Upper lobe of right lung (tissue), 1 donor: Measurements from ENCODE around the gene B4GALT2. TPM values are rescaled to one million over a fixed set of nuclear protein-coding genes. Genes with fewer than 3 reads are reported as not detected.
A peak's percentile ranks its signal among the peaks of the same experiment; 100 is the strongest.

Experiments used
- ATAC-seq: fragments of 200-7000 bp; cut with Tn5 transposase; one replicate; pipeline ENCODE4 v1.9.1; 2020; ENCODE audit warnings: mild to moderate bottlenecking, moderate library complexity
- DNase-seq: peaks from one replicate; pipeline ENCODE4 v3.0.0-alpha.2; 2020
- H3K27ac ChIP-seq: fragments of 200-600 bp; one replicate; pipeline ENCODE4 v1.8.0; 2022
- H3K27me3 ChIP-seq: fragments of 200-600 bp; one replicate; pipeline ENCODE4 v1.8.0; 2022; ENCODE audit warnings: mild to moderate bottlenecking
- H3K36me3 ChIP-seq: fragments of 200-600 bp; one replicate; pipeline ENCODE4 v1.8.0; 2022
- H3K4me1 ChIP-seq: fragments of 200-600 bp; one replicate; pipeline ENCODE4 v1.8.0; 2022
- H3K4me3 ChIP-seq: fragments of 200-600 bp; one replicate; pipeline ENCODE4 v1.8.0; 2022; ENCODE audit warnings: mild to moderate bottlenecking
- H3K9me3 ChIP-seq: fragments of 200-600 bp; one replicate; pipeline ENCODE4 v1.8.0; 2022
- CTCF ChIP-seq: fragments of 200-600 bp; IDR thresholded peaks from one replicate; pipeline ENCODE4 v1.8.0; 2022; ENCODE audit warnings: antibody characterized with exemption
- intact Hi-C: fragments of 100-400 bp; cut with DNase I; formaldehyde crosslinking; loops from one replicate; pipeline ENCODE4 v1.11.0; 2022
- total RNA-seq: library from RNA; stranded (reverse); fragmentation: NEBNext Ultra II Directional; extraction: Animal tissue kit (Norgen Biotek cat#: 25700); gene quantifications from one replicate; pipeline ENCODE4 v1.2.1, GENCODE V29; 2021
- donor health status: DM: no; HTN: yes; CAD: no; lungs with severe emphysema.

Gene B4GALT2
- total RNA-seq, 1 donor from 2014 or later: 23.8 TPM

- Histone ChIP-seq H3K4me3 (peak within 1 kb of the TSS; percentile 46), H3K27me3 (peaks cover 21% of the 10 kb centered on the region), H3K4me1 (peaks cover 21% of the 10 kb centered on the region), H3K27ac (no peak within 1 kb of the TSS), H3K36me3 (no peaks in the 10 kb centered on the region), H3K9me3 (no peaks in the 10 kb centered on the region)
- DNase-seq: peak; percentile 75
- no peak for TF ChIP-seq CTCF
- intact Hi-C loops: no loop called here
- ATAC-seq: peak; percentile 42
Observed at GRCh38 chr1:43933386-43934100, 45.5 kb upstream of the B4GALT2 start, which contains the start of gene ARTN. Gene ARTN, plus strand, starts transcription at chr1:43933801. Its CDS starts 1,856 bp downstream, at chr1:43935657.

- no peak overlapping the region for H3K27ac ChIP-seq
- ATAC-seq: peak; percentile 81
- intact Hi-C loops: no loop called here
Observed at GRCh38 chr1:43934101-43934985, 44.7 kb upstream of the B4GALT2 start.

GRCh38 chr1:43934986-43935324 is 44.1 kb upstream of the B4GALT2 start:
- Histone ChIP-seq H3K4me1 (peaks cover 23% of the 10 kb centered on the region), H3K9me3 (no peaks in the 10 kb centered on the region), H3K27ac (no peak overlapping the region), H3K36me3 (no peaks in the 10 kb centered on the region), H3K27me3 (peaks cover 21% of the 10 kb centered on the region), H3K4me3 (no peak overlapping the region)
- TF ChIP-seq CTCF: no peak
- intact Hi-C loops: loop anchor here (5.0 kb wide), 1 partner anchor 168 kb away; no protein-coding TSS in a partner anchor
- no peak for DNase-seq
- ATAC-seq: no peak

More at GRCh38 chr1:43934101-43934985, 44.7 kb upstream of the B4GALT2 start:
- Histone ChIP-seq H3K9me3 (no peaks in the 10 kb centered on the region), H3K4me3 (peak overlapping the region; percentile 46), H3K27me3 (peaks cover 21% of the 10 kb centered on the region), H3K36me3 (no peaks in the 10 kb centered on the region), H3K4me1 (peaks cover 22% of the 10 kb centered on the region)
- TF ChIP-seq CTCF: peak; percentile 81
- peak; percentile 87 for DNase-seq

GRCh38 chr1:43935711-43936427 is 43.1 kb upstream of the B4GALT2 start:
- DNase-seq (no peak), ATAC-seq (no peak)
- Histone ChIP-seq H3K27me3 (peaks cover 21% of the 10 kb centered on the region), H3K4me3 (peak overlapping the region; percentile 42), H3K9me3 (no peaks in the 10 kb centered on the region), H3K4me1 (peaks cover 23% of the 10 kb centered on the region), H3K27ac (no peak overlapping the region), H3K36me3 (no peaks in the 10 kb centered on the region)
- intact Hi-C loops: loop anchor here (5.0 kb wide), 1 partner anchor 169 kb away; no protein-coding TSS in a partner anchor
- TF ChIP-seq CTCF: no peak

DNA sequence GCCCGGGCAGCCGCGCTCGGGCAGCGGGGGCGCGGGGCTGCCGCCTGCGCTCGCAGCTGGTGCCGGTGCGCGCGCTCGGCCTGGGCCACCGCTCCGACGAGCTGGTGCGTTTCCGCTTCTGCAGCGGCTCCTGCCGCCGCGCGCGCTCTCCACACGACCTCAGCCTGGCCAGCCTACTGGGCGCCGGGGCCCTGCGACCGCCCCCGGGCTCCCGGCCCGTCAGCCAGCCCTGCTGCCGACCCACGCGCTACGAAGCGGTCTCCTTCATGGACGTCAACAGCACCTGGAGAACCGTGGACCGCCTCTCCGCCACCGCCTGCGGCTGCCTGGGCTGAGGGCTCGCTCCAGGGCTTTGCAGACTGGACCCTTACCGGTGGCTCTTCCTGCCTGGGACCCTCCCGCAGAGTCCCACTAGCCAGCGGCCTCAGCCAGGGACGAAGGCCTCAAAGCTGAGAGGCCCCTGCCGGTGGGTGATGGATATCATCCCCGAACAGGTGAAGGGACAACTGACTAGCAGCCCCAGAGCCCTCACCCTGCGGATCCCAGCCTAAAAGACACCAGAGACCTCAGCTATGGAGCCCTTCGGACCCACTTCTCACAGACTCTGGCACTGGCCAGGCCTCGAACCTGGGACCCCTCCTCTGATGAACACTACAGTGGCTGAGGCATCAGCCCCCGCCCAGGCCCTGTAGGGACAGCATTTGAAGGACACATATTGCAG is 42.4 kb upstream of the B4GALT2 start:
- no peak overlapping the region for H3K27ac ChIP-seq
- intact Hi-C loops: loop anchor here (5.0 kb wide), 1 partner anchor 169 kb away; no protein-coding TSS in a partner anchor
- no peaks in the 10 kb centered on the region for H3K9me3 ChIP-seq
- H3K4me1 ChIP-seq: peaks cover 23% of the 10 kb centered on the region
- peak overlapping the region; percentile 42 for H3K4me3 ChIP-seq
- H3K36me3 ChIP-seq: no peaks in the 10 kb centered on the region
- DNase-seq: peak; percentile 72
- no peak for TF ChIP-seq CTCF
- H3K27me3 ChIP-seq: peaks cover 21% of the 10 kb centered on the region
- ATAC-seq: peak; percentile 46
